HG02588 (cell line): ENCODE data around the gene LAMB4.
"Not testable (repeated sequence)": the region's sequence is repeated elsewhere in the genome, so short reads cannot be mapped to it uniquely, and the experiment has no call there.

Experiments
- ATAC-seq: cut with Tn5 transposase; IDR thresholded peaks from one replicate; pipeline ENCODE4 v1.9.1; 2021; ENCODE audit warnings: mild to moderate bottlenecking, moderate library complexity; ENCODE audit not compliant: unreplicated experiment

LAMB4 gene

GRCh38 chr7:108049962-108050361 is 80.2 kb downstream of the LAMB4 start:
- peak; percentile 87 for ATAC-seq

DNA sequence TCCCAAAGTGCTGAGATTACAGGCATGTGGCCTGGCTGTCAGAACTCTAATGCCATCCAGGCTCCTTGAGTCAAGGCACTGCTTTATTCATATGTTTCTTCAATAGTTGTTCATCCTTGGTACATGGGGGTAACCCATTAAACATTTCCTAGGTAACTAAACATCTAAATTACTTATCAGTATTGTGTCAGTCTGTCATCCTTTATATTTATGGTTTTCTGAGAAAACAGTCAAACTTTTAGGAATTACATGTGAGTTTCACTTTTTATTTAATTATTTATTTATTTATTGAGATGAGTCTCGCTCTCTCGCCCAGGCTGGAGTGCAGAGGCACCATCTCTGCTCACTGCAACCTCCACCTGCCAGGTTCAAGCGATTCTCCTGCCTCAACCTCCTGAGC is 81.7 kb downstream of the LAMB4 start:
- ATAC-seq, result no peak

- no peak for ATAC-seq
Observed at GRCh38 chr7:108046952-108047506, 83.1 kb downstream of the LAMB4 start.

- ATAC-seq, result no peak
Observed at GRCh38 chr7:108045669-108046068, 84.5 kb downstream of the LAMB4 start.

DNA sequence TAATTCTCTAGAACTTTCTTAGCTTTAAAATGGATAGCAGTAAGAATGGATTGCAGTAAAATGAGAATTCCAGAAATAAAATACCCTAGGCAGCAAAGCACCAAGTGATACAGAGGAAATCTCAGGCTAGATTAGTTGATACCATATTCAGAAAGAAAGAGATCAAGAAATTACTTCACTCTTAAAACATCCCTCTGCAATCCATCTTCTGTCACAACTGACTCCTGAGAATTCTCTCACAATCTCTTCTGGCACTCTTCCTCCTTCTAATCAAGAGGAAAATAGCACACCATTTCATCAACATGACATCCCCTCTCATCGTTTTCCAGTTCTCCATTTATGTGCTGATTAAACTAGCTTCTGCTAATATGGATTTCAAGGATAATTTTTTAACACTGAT is 85.0 kb downstream of the LAMB4 start:
- ATAC-seq, result no peak

- no peak for ATAC-seq
Observed at GRCh38 chr7:108044345-108044744, 85.8 kb downstream of the LAMB4 start.

DNA sequence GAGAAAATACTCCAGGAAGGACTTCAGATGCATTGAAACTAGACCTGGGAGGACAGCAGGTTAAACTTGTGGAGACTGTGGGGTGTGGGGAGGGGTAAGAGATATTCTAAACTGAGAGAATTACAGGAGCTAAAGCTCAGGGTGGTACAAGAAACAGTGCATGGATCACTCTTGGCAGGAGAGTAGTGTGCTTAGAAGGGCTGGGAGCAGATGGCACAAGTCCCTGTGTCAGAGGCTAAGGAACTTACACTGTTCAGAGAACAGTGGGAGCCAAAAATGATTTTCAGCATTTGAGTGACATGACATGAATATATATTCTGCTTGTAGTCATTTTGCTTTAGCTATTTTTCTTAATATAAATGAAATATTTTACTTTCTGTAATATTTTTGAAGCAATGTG is 91.2 kb downstream of the LAMB4 start:
- ATAC-seq, result no peak

GRCh38 chr7:108037741-108038140 is 92.4 kb downstream of the LAMB4 start:
- ATAC-seq, result no peak

DNA sequence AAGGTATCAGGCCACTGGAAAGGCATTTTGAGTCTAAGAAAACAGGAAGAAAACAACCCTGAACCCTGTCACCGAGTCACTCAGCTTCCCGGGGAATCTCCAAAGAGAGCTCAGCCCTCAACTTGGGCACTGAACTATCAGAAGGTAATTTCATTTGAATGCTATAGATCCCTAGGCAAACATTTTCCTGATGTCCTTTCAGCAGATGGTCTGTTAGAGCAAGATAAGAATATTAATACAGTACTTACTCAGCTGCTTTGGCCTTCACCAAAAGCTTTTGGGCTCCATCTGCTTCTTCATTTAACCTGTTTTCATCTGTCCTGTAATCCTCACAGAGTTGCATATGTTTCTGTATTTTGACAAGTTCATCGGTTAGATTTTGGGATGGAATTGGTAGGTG is 93.0 kb downstream of the LAMB4 start:
- ATAC-seq, result no peak

DNA sequence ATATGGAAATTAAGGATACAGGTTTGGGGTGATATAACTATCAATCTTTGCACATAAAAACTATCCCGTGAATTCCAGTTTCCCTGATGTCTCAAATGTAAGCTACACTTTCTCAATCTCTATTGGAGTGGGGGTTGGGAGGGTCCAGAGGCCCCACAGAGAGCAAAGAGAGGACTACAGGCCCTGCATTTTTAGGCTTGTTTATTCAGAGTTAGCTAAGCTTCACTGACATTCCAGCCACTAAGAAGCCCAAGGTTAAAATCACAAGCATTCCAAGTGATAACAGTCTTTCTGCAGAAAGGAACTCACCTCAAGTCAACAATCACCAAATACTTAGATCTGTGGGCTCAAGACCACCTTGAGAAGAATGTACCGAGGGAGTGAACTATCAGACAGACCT is 95.6 kb downstream of the LAMB4 start:
- ATAC-seq, result no peak

DNA sequence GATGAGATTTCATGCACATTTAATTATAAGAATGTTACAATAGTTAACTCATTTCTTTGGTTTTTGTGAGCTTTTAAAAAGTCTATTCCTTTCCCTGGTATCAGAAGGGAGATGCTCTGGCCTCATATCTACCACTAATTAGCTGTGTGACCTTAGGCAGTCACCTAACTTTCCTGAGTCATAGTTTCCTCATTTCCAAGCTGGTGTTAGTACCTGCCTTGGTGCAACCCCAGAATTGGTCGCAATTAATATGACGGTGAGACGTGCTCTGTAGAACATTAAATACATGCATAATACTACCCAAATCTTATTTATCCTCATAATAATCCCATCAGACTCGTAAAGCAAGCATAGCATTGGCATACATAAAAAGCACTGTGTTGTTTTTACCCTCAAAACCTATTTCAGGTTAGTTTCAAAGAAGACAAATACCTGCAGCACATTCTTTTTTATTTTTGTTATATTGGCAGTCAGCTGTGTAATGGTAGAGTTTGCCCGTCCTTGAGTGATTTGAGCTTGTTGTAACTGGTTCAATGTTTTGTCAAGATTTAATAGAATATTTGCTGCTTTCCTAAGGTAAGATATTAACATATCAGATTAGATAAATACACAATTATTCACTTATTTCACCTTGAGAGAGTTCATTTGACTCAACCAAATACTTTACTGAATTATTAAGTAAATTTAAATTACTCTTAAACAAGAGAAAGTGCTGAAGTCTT is 96.2 kb downstream of the LAMB4 start:
- ATAC-seq, result no peak

DNA sequence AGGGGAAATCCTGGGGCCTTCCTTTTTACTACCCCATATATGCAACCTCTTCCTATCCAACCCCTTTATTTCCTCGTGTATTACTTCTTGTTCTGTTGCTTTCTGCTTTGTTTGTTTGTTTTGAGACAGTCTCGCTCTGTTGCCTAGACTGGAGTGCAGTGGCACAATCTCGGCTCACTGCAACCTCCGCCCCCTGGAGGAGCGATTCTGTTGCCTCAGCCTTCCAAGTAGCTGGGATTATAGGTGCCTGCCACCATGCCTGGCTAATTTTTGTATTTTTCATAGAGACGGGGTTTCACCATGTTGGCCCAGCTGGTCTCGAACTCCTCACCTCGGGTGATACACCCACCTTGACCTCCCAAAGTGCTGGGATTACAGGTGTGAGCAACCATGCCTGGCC is 96.9 kb downstream of the LAMB4 start:
- not testable (repeated sequence) for ATAC-seq

DNA sequence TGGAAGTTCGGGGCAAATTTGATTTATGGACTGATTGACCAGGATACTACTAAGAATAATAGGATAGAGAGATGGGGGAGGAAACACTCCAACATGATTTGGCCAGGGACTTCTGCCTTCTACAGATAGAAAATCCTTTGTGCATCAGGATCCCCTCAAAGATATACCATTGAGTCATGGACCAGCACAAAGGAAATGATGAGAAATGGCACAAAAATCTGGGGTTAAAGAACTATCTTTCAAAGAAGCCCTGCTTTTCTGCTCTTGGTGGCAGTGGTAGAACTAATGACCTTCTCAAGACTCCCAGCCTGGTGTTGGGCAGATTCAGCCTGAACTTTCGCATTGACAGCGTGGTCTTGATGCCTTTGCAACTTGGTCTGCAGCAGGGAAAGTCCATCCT is 99.6 kb downstream of the LAMB4 start:
- no peak for ATAC-seq

DNA sequence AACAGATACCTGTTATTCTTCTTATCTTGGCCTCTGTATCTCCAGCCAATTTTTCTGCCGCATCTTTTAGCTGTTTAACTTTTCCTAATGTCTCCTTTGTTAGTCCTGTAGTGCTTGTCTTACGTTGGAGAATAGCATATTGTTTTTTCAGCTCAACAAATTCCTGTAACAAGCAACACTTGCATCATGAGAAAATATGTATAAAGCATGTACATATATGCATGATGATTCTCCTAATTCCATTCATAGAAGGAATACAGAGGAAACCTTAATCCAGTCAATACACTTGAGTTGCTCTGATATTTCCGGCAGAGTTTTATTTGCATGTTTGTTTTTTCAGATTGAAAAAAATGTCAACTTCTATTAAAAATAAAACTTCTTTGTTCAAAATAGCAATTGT is 101.1 kb downstream of the LAMB4 start:
- ATAC-seq, result no peak

- no peak for ATAC-seq
Observed at GRCh38 chr7:108028111-108028510, 102.0 kb downstream of the LAMB4 start.

- ATAC-seq, result no peak
Observed at GRCh38 chr7:108027239-108027638, 102.9 kb downstream of the LAMB4 start.

DNA sequence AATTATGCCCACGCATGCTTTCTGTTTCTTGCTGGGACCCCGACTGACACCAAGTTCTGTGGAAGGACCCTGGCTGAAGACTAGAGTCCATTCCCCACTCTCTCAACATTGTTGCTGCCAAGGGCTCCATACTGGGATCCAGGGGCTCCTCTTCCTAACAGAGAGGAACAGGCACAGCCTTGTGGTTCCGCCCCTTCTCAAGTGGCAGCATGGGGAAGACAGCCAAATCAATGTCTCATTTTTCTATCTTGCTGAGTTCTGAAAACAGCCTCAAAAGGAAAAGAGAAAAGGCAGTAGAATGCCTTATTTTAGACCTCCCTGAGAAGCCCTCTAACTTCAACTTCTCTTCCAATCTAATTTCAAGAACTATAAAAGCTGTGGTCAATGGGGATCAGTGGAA is 103.5 kb downstream of the LAMB4 start:
- no peak for ATAC-seq

- ATAC-seq, result no peak
Observed at GRCh38 chr7:108026116-108026515, 104.0 kb downstream of the LAMB4 start.

DNA sequence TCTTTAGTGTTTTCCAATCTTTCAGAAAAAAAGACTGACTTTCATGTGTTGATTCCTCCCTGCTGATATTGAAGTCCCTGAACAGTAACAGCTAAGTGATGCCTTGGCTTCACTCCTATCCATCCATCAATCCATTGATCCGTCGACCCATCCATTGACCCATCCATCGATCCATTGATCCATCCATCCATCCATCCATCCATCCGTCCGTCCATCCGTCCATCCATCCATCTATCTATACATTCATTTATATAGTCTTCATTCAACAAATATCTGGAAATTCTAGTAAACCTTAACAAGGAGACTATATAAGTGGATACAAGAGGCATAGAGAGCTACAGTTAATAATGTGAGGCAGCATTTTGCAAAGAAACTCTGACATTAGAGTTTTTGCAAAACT is 105.6 kb downstream of the LAMB4 start:
- no peak for ATAC-seq

GRCh38 chr7:108020585-108020984 is 109.6 kb downstream of the LAMB4 start:
- ATAC-seq, result no peak

- no peak for ATAC-seq
Observed at GRCh38 chr7:108018668-108019067, 111.5 kb downstream of the LAMB4 start.

GRCh38 chr7:108017776-108018151 is 112.4 kb downstream of the LAMB4 start:
- ATAC-seq, result no peak
